Central memory CD8-positive, alpha-beta T cell (primary cell): ENCODE data around the gene EPB41L4B.

Experiments
- ATAC-seq: fragments of 150-1000 bp; cut with Tn5 transposase; replicated peaks from 2 replicates; pipeline ENCODE4 v1.10.0; 2022; ENCODE audit warnings: mild to moderate bottlenecking, moderate FRiP score, moderate number of reproducible peaks; ENCODE audit not compliant: poor library complexity, severe bottlenecking; ENCODE audit errors: extremely low read depth
- DNase-seq, 2 donors: peaks; one replicate each; pipeline ENCODE4 v3.0.0; 2021; ENCODE audit warnings: low spot score in 2 of 2
- H3K27ac Mint-ChIP-seq: one replicate; pipeline ENCODE4 v1.8.0; 2022; ENCODE audit warnings: low read depth, mild to moderate bottlenecking, moderate library complexity, mixed read lengths
- H3K27me3 Mint-ChIP-seq: one replicate; pipeline ENCODE4 v1.8.0; 2022; ENCODE audit warnings: mixed read lengths
- H3K36me3 Mint-ChIP-seq: one replicate; pipeline ENCODE4 v1.8.0; 2022; ENCODE audit warnings: mild to moderate bottlenecking, moderate library complexity, mixed read lengths; ENCODE audit not compliant: insufficient read depth
- H3K4me1 Mint-ChIP-seq: one replicate; pipeline ENCODE4 v1.8.0; 2022; ENCODE audit warnings: mixed read lengths
- H3K4me3 Mint-ChIP-seq: one replicate; pipeline ENCODE4 v1.8.0; 2022; ENCODE audit warnings: mild to moderate bottlenecking, moderate library complexity, mixed read lengths
- H3K9me3 Mint-ChIP-seq: one replicate; pipeline ENCODE4 v1.8.0; 2022; ENCODE audit warnings: mixed read lengths

EPB41L4B gene

DNA sequence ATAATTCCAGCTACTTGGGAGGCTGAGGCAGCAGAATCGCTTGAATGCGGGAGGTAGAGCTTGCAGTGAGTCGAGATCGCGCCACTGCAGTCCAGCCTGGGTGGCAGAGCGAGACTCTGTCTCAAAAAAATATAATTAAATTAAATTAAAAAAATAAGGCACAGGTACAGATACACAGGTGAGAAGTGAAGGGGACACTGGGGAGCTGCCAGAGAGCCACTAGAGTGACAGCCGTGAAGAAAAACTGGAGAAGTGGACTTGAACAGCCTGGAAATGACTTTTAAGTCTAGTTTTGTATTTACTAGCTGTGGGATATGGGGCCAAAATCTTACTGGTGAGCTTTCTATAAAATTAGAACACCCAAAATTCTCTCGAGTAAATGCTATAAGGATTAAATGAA lies 15.1 kb downstream of the EPB41L4B start:
- H3K27ac Mint-ChIP-seq, result no peak overlapping the region
- peaks cover 2% of the 10 kb centered on the region for H3K36me3 Mint-ChIP-seq
- no peak overlapping the region for H3K4me3 Mint-ChIP-seq
- H3K9me3 Mint-ChIP-seq, result no peaks in the 10 kb centered on the region
- no peaks in the 10 kb centered on the region for H3K4me1 Mint-ChIP-seq
- DNase-seq, result no peak
- peaks cover 58% of the 10 kb centered on the region for H3K27me3 Mint-ChIP-seq
- no peak for ATAC-seq

DNA sequence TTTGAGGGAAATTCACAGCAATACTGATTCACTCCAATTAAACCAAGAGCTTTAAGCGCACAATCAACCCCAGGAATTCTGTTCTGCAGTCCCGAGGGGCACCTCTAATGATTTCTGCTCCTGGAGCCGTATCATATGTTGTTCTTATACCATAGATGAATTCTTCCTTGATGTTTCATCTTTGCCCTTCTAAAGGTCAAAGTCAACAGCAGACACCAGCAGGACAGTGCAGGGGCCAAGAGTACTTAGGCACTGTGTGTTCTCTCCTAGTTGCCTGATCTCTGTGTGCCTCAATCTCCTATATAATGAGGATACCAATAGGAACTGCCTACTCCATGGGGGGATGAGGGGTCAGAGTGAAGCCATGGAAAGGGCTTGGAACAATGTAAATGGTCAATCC lies 16.5 kb downstream of the EPB41L4B start:
- ATAC-seq, result no peak
- H3K9me3 Mint-ChIP-seq, result no peaks in the 10 kb centered on the region

DNA sequence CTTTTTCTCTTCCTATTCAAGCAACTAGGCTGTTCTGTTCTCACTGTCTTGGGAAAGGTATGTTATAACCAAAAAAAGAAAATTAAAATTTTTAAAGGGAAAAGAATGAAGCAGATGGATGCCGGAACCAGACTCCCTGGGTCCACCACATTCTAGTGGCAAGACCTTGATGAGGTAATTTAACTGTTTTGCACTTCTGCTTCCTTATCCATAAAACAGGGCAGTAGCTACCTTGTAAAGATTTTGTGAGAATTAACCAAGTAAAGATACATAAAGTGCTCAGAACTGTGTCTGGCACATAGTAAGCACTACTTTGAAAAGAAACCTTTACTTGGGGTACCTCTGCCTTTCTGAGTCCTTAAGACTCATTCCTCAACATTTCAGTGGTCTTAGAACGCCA lies 17.0 kb downstream of the EPB41L4B start:
- Mint-ChIP-seq H3K27me3 (peaks cover 66% of the 10 kb centered on the region), H3K4me1 (no peaks in the 10 kb centered on the region), H3K4me3 (no peak overlapping the region), H3K9me3 (no peaks in the 10 kb centered on the region), H3K36me3 (no peaks in the 10 kb centered on the region), H3K27ac (no peak overlapping the region)
- ATAC-seq, result no peak
- no peak for DNase-seq

More for the DNA sequence above, 16.5 kb downstream of the EPB41L4B start:
- Mint-ChIP-seq H3K36me3 (no peaks in the 10 kb centered on the region), H3K27me3 (peaks cover 67% of the 10 kb centered on the region), H3K27ac (no peak overlapping the region), H3K4me3 (no peak overlapping the region), H3K4me1 (no peaks in the 10 kb centered on the region)
- no peak for DNase-seq

DNA sequence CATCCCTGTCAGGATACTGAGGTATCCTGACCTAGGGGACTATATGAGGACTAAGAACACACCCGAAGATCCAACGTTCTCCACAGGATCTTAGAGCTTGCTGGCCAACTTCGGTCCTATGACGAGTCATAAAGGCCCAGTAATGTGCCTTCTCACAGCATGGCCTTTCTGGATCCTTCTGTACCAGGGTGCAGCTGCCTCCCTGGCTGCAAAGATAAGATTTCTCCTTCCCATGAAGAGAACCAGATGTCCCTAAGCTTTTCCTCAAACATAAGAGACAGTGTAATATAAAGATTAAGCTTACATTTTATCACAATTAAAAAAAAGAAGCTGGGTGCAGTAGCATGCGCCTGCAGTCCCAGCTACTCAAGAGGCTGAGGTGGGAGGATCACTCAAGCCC lies 18.3 kb downstream of the EPB41L4B start:
- no peaks in the 10 kb centered on the region for H3K9me3 Mint-ChIP-seq
- H3K36me3 Mint-ChIP-seq, result no peaks in the 10 kb centered on the region
- ATAC-seq, result no peak
- DNase-seq, result no peak
- H3K27ac Mint-ChIP-seq, result no peak overlapping the region
- no peak overlapping the region for H3K4me3 Mint-ChIP-seq
- H3K27me3 Mint-ChIP-seq, result peaks cover 56% of the 10 kb centered on the region
- H3K4me1 Mint-ChIP-seq, result no peaks in the 10 kb centered on the region

DNA sequence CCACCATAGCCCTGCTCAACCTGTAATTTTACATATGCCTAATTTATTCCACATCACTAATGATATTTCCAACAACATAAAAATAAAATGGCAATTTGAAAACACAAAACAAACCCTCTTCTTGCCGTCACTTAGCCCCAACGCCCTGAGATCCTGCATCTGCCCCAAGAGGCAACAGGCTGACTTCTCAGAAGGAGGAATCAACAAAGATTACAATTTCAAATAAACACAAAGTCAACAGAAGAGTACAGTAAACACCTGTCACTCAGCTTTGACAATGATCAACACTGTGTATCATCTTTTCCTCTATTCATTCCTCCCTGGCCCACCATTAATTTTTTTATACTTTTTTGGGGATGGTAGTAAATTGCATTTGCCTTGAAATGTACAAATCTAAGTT lies 19.8 kb downstream of the EPB41L4B start:
- no peak overlapping the region for H3K27ac Mint-ChIP-seq
- H3K4me1 Mint-ChIP-seq, result no peaks in the 10 kb centered on the region
- H3K27me3 Mint-ChIP-seq, result peaks cover 55% of the 10 kb centered on the region
- no peaks in the 10 kb centered on the region for H3K36me3 Mint-ChIP-seq
- no peaks in the 10 kb centered on the region for H3K9me3 Mint-ChIP-seq
- ATAC-seq, result no peak
- no peak overlapping the region for H3K4me3 Mint-ChIP-seq
- no peak for DNase-seq

DNA sequence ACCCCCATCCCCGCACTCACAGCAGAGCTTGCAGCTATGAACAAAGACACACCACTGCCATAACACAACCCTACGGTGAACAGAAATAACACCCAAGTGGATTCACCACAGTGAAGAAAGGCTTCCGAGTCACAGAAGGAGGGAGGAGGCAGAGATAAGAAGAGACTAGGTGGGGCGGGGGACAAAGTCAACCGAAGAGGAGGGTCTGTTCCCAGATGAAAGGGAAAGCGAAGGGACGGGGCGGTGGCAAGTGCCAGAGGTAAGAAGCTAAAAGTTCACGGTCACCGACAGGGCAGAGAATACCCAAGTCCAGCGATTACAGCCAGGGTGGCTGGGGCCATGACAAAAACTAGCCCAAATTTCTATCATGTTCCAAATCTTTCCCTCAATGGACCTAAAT lies 21.0 kb downstream of the EPB41L4B start:
- H3K4me1 Mint-ChIP-seq, result no peaks in the 10 kb centered on the region
- peaks cover 61% of the 10 kb centered on the region for H3K27me3 Mint-ChIP-seq
- no peaks in the 10 kb centered on the region for H3K9me3 Mint-ChIP-seq
- no peaks in the 10 kb centered on the region for H3K36me3 Mint-ChIP-seq
- H3K4me3 Mint-ChIP-seq, result no peak overlapping the region
- DNase-seq (no peak), ATAC-seq (no peak)
- H3K27ac Mint-ChIP-seq, result no peak overlapping the region

DNA sequence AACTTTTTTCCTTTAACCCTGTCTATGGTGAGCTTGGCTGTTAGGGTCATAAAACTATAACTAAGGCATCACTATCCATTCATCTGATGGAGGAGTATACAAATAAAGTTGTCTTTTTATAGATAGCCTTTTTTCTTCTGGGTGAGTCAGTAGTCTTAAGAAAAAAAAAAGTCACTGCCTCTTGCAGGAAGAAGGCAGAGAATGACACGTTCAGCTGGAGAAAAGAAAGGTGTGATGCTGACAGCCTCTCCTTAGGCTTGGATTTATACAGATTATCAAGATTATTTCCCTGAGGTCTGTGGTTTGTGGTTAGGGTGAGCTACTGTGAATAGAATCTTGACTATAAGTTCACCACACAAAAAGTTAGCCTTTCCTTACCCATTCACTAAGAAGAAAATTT lies 23.0 kb downstream of the EPB41L4B start:
- Mint-ChIP-seq H3K4me3 (no peak overlapping the region), H3K9me3 (no peaks in the 10 kb centered on the region), H3K36me3 (no peaks in the 10 kb centered on the region), H3K4me1 (no peaks in the 10 kb centered on the region), H3K27ac (no peak overlapping the region), H3K27me3 (peaks cover 52% of the 10 kb centered on the region)
- no peak for ATAC-seq
- DNase-seq, result no peak

DNA sequence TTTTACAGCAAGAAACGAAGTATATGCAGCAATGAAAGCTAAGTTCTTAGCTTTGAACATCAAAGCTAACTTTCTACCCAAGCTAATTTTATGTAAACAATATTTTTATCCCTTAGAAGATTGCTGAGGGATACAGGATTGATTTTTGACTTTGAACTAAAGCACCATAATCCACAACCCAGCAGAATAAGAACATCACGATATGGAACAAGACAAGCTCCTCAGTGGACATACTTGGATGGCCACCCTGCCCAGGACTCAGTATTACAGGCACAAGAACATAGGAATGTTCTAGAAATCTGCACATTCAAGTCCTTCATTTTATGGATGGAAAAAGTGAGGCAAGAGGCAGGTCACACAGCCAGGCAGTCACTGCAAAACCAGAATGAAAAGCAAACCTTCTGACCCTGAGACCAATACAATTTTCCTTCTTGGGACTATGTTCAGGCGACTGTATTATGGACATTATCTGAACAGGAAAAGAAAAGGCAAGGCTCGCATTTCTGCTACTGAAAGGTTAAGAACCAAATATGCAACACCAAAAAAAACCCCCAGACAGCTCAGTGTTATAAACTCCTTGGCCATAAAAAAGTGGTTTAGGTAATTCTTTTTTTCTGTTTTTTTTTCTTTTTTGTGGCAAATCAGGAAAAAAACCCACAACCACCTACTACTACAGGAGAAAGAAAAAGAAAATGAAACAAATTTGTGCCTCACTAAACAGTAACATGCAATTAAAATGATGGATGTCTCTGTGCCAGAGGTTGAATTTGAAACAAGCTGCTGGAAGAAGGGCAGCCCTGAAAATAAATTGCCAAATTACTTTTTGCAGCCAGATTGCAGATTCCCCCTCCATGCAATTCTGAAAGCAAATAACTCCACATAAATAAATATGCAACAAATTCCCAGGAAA lies 25.4 kb downstream of the EPB41L4B start:
- Mint-ChIP-seq H3K36me3 (no peaks in the 10 kb centered on the region), H3K27me3 (peaks cover 30% of the 10 kb centered on the region), H3K4me1 (no peaks in the 10 kb centered on the region), H3K9me3 (no peaks in the 10 kb centered on the region), H3K4me3 (no peak overlapping the region), H3K27ac (no peak overlapping the region)
- no peak for ATAC-seq
- no peak for DNase-seq

DNA sequence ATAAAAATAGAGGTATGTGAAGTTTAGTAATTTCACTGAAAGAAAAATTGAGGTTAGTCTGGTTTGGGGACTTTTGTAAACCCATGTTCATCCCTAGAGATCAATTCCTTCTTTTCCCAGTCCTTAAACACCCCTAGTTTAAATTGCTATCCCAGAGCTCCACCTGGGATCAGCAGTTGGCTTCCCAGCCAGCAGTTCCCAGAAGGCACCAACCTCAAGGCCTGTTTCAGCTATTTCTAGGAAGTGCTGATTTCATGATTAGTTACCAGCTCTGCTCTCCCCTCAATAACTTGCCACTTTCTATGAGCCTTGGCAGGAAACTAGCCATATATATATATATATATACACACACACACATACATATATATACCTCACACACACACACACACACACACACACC lies 30.5 kb downstream of the EPB41L4B start:
- H3K9me3 Mint-ChIP-seq, result no peaks in the 10 kb centered on the region
- ATAC-seq (no peak), DNase-seq (no peak)
- H3K4me3 Mint-ChIP-seq, result no peak overlapping the region
- no peak overlapping the region for H3K27ac Mint-ChIP-seq
- peaks cover 3% of the 10 kb centered on the region for H3K27me3 Mint-ChIP-seq
- H3K4me1 Mint-ChIP-seq, result no peaks in the 10 kb centered on the region
- no peaks in the 10 kb centered on the region for H3K36me3 Mint-ChIP-seq

DNA sequence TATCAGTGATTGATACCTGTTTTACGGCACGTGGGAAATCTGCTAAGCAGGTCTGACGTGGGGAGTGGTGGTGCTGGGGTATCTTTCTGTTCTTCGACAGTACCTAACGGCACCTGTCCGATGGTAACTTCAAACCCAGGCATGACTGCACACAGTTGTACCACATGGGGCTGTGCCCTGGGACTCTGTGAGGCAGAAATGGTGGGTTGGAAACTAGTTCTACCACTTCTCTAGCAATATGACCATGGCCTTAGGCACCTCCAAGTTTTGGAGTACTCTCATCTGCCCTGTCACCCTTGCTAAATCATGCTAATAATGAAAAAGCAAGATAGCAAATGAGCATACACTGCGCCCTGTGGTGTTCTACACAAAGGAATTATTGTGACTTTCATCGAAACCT lies 30.9 kb downstream of the EPB41L4B start:
- DNase-seq, result no peak
- Mint-ChIP-seq H3K4me1 (no peaks in the 10 kb centered on the region), H3K36me3 (no peaks in the 10 kb centered on the region), H3K27me3 (no peaks in the 10 kb centered on the region), H3K9me3 (no peaks in the 10 kb centered on the region), H3K27ac (no peak overlapping the region), H3K4me3 (no peak overlapping the region)
- ATAC-seq, result no peak

DNA sequence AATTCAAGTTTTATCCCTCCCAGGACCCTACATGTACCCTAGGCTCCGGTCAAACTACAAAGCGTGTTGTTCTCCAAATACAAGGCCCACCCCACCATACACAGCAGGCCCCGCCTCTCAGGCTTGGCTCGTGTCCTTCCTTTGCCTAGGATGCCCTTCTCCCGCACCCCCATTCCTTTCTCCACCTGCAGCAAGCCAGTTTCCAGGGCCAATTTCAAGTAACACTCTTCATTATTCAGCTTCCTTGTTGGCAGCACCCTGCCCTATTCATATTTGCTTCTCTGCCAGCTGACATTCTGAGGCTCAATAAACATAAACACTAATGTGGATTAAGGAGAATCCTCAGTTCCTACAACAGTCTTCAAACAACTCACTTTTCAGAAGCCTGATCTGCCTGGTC lies 31.7 kb downstream of the EPB41L4B start:
- H3K27me3 Mint-ChIP-seq, result no peaks in the 10 kb centered on the region
- H3K4me1 Mint-ChIP-seq, result no peaks in the 10 kb centered on the region
- H3K9me3 Mint-ChIP-seq, result no peaks in the 10 kb centered on the region
- no peak overlapping the region for H3K4me3 Mint-ChIP-seq
- DNase-seq, result no peak
- H3K27ac Mint-ChIP-seq, result no peak overlapping the region
- no peaks in the 10 kb centered on the region for H3K36me3 Mint-ChIP-seq
- no peak for ATAC-seq

DNA sequence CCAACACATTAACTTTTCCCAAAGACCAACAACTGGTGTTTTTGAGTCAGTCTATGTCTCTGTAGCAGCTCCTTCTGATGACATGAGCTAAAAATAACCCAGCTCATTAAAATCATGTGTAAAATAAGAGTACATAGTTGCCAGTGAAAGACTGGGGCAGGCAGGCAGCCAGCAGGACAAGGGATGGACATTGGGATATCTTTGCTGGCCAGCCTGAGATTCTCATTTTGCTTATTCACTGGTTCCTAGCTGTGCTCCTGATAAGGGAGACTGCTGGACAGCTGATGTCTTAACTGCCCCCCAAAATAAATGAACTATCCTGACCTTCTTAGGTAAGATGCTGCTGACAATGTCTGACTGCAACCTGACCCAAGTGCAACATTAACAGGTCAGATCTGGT lies 33.9 kb downstream of the EPB41L4B start:
- H3K27me3 Mint-ChIP-seq, result peaks cover 13% of the 10 kb centered on the region

DNA sequence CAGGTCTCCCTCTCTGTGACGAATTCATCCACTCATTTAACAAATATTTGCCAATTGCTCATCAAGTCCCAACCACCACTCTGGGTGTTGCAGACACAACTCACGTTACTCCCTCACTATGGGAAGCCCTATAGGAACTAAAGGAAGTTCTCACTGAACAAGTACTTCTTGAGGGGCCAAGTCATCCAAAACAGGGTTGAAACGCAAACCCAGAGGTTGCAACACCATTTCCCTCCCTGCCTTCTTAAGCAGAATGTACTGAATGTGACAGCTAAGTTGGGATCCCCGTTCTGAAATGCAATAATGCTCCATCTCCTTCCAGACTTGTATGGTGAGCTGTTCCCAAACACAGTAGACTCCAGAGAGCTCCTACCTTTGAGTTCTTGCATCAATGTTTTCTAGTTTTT lies 34.3 kb downstream of the EPB41L4B start:
- no peak overlapping the region for H3K27ac Mint-ChIP-seq

More for the DNA sequence above, 33.9 kb downstream of the EPB41L4B start:
- Mint-ChIP-seq H3K4me3 (no peak overlapping the region), H3K4me1 (no peaks in the 10 kb centered on the region), H3K36me3 (no peaks in the 10 kb centered on the region), H3K27ac (no peak overlapping the region), H3K9me3 (no peaks in the 10 kb centered on the region)
- DNase-seq (no peak), ATAC-seq (no peak)

More for the DNA sequence above, 34.3 kb downstream of the EPB41L4B start:
- Mint-ChIP-seq H3K4me3 (no peak overlapping the region), H3K36me3 (no peaks in the 10 kb centered on the region), H3K27me3 (peaks cover 17% of the 10 kb centered on the region), H3K9me3 (no peaks in the 10 kb centered on the region), H3K4me1 (no peaks in the 10 kb centered on the region)
- no peak for DNase-seq
- ATAC-seq, result no peak
